ENCODE results near the gene HMGXB4.
A peak's percentile ranks its signal among the peaks of the same experiment; 100 is the strongest.

GRCh38 chr22:35299217-35299672 is 42.0 kb downstream of the HMGXB4 start:
- TF ChIP-seq POLR2A (IDR thresholded peaks at IDR 0.05; ENCODE audit: low read depth): no peak
- TF ChIP-seq CTCF (IDR thresholded peaks at IDR 0.05): peak in 1 of 3 experiments; percentile 8

All from esophagus muscularis mucosa (tissue), 3 donors.